ENCODE results near the gene IGF1R.
"Not testable (repeated sequence)": the region's sequence is repeated elsewhere in the genome, so short reads cannot be mapped to it uniquely, and the experiment has no call there.

The IGF1R gene

DNA sequence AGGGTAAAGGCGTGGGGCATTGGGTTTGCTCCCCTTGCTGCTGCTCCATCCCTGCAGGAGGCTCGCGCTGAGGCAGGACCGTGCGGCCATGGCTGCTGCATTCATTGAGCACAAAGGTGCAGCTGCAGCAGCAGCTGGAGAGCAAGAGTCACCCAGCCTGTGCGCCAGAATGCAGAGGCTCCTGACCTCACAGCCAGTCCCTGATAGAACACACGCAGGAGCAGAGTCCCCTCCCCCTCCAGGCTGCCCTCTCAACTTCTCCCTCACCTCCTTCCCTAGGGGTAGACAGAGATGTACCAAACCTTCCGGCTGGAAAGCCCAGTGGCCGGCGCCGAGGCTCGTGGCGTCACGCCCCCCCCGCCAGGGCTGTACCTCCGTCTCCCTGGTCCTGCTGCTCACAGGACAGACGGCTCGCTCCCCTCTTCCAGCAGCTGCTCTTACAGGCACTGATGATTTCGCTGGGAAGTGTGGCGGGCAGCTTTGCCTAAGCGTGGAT is 312.3 kb downstream of the IGF1R start:
- no peak for DNase-seq (ENCODE audit: low read depth)

GRCh38 chr15:98963444-98963843 is 315.1 kb downstream of the IGF1R start:
- DNase-seq (ENCODE audit: low read depth), result no peak

DNA sequence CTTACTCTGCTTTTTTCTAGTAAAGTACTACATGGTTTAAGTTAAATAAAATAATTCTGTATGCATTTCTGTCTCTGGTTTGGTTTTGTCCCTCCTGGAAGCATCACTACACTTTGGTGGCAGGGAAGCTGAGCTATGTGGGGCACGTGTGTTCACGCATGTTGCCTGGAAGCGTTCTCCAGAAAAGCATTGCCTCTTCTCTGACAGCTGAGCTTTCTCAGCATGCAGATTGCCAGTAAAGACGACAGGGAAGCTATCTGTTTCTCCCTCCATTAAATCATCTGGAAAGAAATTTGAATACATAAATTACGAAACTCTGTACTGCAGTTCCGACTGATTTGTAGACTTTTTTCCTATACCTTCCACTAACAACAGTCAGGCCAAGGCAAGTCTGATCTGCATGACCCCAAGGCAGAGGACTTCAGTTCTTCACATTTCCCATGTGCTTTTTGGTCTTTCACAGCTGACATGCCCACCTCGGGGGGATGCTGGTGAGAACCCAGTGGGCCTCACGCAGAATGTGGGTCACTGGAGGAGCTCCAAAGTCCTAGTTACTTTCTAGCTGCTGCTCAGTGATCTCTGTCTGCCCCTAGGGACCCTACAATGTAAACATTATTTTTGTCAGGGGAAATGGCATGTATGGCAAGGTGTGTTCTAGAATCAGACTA is 316.3 kb downstream of the IGF1R start:
- no peak for DNase-seq (ENCODE audit: low read depth)

DNA sequence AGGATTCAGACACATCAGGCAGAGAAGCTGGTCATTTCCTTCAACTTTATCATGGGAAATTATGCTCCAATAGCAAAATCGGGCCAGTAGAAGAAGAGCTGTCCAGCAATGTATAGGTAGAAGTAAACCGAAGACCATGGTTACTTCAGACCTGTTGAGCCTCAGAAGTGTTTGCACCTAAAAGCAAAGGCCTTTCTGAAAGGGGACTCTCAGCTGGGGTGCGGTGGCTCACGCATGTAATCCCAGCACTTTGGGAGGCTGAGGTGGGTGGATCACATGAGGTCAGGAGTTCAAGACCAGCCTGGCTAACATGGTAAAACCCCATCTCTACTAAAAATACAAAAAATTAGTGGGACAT is 316.8 kb downstream of the IGF1R start:
- DNase-seq (ENCODE audit: low read depth), result not testable (repeated sequence)

GRCh38 chr15:98965597-98965996 is 317.3 kb downstream of the IGF1R start:
- DNase-seq (ENCODE audit: low read depth), result no peak

GRCh38 chr15:98966091-98966787 is 317.9 kb downstream of the IGF1R start:
- DNase-seq (ENCODE audit: low read depth), result no peak

DNA sequence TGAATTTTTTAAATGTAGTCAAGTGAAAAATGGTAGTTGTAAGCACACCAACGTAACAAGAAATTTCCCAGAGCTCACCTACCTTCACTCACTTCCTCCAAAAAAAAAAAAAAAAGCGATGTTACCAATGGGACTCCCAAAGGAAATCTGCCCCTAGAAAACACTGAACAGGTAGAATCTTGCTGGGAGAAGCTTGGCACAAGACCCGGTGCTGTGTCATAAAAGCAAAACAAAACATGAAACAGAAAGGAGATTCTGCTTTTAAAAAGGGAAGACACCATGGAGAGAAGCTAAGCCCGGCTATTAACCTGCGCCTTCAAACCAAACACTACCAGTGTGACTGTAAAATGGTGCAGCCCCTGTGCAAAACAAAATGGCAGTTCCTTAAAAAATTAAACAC is 318.8 kb downstream of the IGF1R start:
- no peak for DNase-seq (ENCODE audit: low read depth)

DNA sequence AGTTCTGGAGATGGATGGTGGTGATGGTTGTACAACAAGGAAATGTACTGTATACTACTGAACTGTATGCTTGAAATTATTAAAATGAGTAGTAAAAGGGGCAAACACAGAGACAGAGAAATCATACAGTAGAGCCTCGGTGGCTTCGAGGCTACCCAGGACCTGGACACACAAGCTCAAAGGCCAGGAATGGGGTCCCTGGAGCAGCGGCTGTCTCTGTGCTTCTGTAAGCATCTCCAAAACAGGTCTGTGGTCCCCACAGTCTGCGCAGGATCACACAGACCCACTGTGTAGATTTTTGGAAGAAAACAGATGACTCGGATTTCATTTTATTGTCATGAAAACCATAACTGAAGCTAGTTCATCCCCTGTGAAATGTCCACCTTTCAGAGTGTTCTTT is 319.6 kb downstream of the IGF1R start:
- DNase-seq (ENCODE audit: low read depth), result no peak

GRCh38 chr15:98968576-98968975 is 320.2 kb downstream of the IGF1R start:
- DNase-seq (ENCODE audit: low read depth), result no peak

DNA sequence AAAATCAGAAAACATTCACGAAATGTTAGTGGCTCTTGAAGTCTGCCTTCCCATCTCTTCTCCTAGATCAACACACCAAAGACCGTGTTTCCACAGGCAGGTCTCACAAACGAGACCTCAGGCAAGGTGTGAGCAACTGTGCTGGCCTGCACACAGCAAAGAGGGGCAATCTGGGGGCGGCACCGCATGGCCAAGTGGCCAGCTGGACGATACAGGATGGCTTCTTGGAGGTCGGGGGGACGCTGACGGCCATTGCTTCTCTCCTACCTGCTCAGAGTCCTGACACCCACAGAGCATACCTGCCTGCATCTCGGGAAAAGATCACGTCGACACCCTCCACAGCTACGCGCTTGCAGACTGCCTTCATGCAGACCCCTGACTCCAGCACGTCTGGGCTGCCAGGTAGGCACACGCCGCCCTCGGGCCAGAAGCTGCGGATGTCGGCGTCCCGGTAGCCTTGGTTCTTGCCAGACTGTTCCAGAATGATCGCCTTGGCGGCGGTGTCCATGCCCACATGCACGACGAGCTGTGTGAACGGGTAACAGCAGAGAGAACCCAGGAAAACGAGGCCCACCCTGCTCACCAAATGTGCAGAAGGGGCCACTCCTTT is 320.9 kb downstream of the IGF1R start:
- no peak for DNase-seq (ENCODE audit: low read depth)

DNA sequence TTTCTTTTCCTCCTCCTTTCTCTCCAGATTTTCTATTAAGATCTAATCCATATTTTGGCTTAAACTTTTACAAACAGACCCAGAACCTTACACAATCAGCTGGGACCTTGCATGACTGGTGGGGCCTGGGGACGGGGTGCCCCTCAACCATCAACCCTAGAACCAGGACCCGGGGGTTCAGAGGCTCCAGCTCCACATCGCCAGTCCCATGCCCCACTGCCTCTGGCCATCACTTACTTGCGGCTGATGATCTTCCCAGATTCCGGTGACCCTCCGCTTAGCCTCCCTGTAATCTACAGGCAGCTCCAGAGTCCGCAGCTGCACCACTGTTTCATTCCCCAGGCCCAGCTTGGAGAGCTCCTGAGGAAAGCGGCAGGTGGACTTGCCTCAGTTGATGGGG is 322.5 kb downstream of the IGF1R start:
- no peak for DNase-seq (ENCODE audit: low read depth)

DNA sequence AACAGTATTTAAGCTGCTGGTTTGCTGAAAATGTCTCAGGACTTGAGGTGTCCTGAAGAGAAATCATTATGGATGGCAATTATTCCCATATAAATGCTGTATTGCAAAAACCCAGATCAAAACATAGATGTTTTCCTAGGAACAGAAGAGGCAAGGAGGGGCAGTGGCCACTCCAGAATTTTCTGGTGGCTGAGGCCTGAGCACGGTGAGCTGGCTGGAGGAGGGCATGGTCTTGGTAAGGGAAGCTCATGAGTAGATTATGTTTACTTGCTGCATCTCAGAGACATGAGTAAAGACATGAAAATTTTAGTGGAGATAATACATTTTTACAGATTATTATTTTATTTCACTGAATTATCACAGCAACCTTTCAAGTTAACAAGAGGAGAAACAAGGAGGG is 328.2 kb downstream of the IGF1R start:
- no peak for DNase-seq (ENCODE audit: low read depth)

GRCh38 chr15:98977441-98977840 is 329.1 kb downstream of the IGF1R start:
- DNase-seq (ENCODE audit: low read depth), result no peak

GRCh38 chr15:98978153-98978552 is 329.8 kb downstream of the IGF1R start:
- no peak for DNase-seq (ENCODE audit: low read depth)

- no peak for DNase-seq (ENCODE audit: low read depth)
Observed at GRCh38 chr15:98980899-98981228, 332.5 kb downstream of the IGF1R start.

- no peak for DNase-seq (ENCODE audit: low read depth)
Observed at GRCh38 chr15:98981851-98982722, 333.7 kb downstream of the IGF1R start.

DNA sequence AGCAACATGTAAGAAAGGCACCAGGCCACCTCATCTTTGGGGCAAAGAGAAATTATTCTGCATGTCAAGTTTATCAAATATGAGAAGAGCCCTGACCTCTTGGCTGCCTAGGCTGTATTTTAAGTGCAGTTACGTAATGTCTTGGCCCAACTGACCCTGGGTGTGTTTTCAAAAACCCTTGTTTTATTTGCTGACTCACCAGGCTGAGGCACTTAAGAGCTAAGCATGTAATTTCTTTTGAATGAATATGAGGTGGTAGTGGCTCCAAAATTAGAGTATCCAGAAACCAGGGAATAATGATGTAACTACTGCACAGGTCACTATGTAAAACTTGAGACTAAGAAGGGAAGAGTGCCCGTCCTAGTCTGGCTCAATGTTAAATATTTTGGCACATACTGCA is 335.0 kb downstream of the IGF1R start:
- DNase-seq (ENCODE audit: low read depth), result no peak

DNA sequence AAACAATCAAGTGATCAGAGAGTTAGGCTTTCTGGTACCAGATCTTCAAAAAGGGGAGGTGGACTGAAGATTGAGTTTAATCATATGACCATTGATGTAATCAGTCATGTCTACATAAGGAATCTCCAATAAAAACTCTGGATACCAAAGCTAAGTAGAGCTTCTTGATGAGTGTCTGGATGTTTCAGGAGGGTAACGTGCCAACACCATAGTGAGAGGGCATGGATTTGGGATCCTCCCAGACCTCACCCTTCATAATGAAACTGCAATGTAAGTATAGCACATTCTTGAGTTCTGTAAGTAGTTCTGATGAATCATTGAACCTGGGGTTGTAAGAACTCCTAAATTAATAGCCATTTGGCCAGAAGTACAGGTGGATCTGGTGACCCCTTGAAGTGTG is 337.9 kb downstream of the IGF1R start:
- no peak for DNase-seq (ENCODE audit: low read depth)

DNA sequence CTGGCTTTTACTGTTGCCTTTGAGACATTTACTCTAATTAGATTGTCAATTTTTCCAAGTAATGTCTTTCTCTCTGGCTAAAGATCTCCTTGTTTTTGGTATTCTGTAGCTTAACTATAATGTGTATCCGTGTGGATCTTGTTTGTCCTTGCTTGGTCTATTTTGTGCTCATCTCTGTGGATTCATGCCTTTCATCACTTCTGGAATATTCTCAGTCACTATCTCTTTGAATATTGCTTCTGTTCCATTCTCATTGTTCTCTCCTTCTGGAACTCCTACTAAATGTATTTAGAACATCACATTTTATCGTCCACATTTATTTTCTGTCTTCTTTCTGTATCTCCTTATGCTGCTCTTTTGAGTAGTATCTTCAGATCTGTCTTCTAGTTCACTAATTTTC is 346.6 kb downstream of the IGF1R start:
- DNase-seq (ENCODE audit: low read depth), result no peak

GRCh38 chr15:98996169-98996568 is 347.8 kb downstream of the IGF1R start:
- DNase-seq (ENCODE audit: low read depth), result no peak

- no peak for DNase-seq (ENCODE audit: low read depth)
Observed at GRCh38 chr15:98996624-98997023, 348.3 kb downstream of the IGF1R start.

DNA sequence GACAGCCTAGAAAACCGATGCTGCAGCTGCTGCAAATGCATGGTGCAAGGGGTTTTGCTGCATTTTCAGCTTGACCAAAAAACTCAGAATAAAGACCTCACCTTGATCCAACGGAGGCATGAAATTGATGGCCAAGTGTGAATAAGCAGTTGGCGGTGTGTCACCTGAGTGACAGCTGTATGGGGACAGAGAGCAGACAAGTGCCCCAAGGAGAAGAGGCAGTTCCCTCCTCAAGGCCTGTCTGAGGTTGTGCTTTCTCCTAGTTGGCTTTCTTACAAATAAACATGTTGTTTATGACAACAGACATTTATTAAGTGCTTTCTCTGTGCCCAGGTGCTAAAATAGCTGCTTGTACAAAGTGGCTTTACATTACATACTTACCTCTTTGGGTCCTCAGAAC is 349.0 kb downstream of the IGF1R start:
- no peak for DNase-seq (ENCODE audit: low read depth)

DNA sequence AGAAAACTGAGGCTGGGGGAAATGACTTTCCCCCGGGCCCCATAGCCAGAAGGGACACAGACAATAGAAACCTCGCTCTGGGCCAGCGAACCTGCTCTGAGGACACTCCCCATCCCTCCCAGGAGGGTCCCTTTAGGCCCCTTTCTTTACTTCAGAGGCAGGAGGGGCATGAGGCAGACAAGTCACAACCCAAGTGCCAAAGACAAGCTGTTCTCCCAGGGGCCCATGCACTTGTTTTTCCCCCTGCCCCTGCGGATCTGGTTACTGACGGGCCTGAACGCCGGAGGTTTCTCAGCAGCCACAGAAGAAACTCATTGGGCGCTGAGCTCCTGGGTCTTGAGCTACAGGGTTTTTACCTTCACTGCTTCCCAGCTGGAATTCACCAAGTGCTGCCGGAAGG is 349.4 kb downstream of the IGF1R start:
- no peak for DNase-seq (ENCODE audit: low read depth)
